ENCODE data around the gene PCGF3. TPM values are rescaled to one million over a fixed set of nuclear protein-coding genes. Genes with fewer than 3 reads are reported as not detected.
"Not testable (repeated sequence)": the region's sequence is repeated elsewhere in the genome, so short reads cannot be mapped to it uniquely, and the experiment has no call there.

Gene PCGF3
- total RNA-seq, 5 donors from 2014 or later (not counting 1 experiment from before 2014, with no cell fraction given): 47.0 to 76.9 (median 51.1) TPM

- Histone ChIP-seq H3K36me3 (ENCODE audit: control insufficient read depth in 2 of 2, extremely low read depth in 1 of 2, insufficient read depth in 1 of 2, low read length in 1 of 2) (peaks cover 0 to 2% of the 10 kb centered on the region in 2 donors), H3K27ac (ENCODE audit: low read length) (no peak overlapping the region), H3K9me3 (no peaks in the 10 kb centered on the region), H3K27me3 (replicated peaks in 1 of 2; ENCODE audit: control insufficient read depth in 2 of 2, extremely low read depth in 1 of 2, insufficient read depth in 2 of 2, low read length in 1 of 2) (peaks cover 0 to 2% of the 10 kb centered on the region in 2 experiments), H3K4me3 (ENCODE audit: control insufficient read depth in 1 of 2, extremely low read depth in 1 of 2, low read length in 1 of 2) (no peak overlapping the region), H3K4me1 (ENCODE audit: control insufficient read depth in 1 of 2, extremely low read depth in 1 of 2, insufficient read depth in 2 of 2, low read length in 2 of 2) (peaks cover 3 to 40% of the 10 kb centered on the region in 2 experiments)
- POLR2A ChIA-PET: interaction anchor here in 1 of 2 donors (0.7 kb wide), 1 partner anchor 19 kb away, joined by 5 read pairs; no protein-coding TSS in a partner anchor
- DNase-seq (no peak), ATAC-seq (replicated peaks in 1 of 4) (no peak)
- Mint-ChIP-seq H3K4me1 (peaks cover 2 to 23% (median 17%) of the 10 kb centered on the region in 3 donors), H3K9me3 (no peaks in the 10 kb centered on the region), H3K4me3 (no peak overlapping the region), H3K27me3 (no peaks in the 10 kb centered on the region), H3K27ac (no peak overlapping the region), H3K36me3 (no peaks in the 10 kb centered on the region)
- CTCF ChIA-PET: no interaction called here
- WGBS (ENCODE audit: insufficient coverage): 100% methylated on average over 5 of the region's 10 CpGs
Measured at GRCh38 chr4:703336-704197, 2.1 kb upstream of the PCGF3 start.

GRCh38 chr4:704198-704891 is 1.3 kb upstream of the PCGF3 start:
- no peak for ATAC-seq (replicated peaks in 1 of 4)
- peak overlapping the region in 1 of 3 donors; percentile 80 for H3K4me3 Mint-ChIP-seq
- Histone ChIP-seq H3K27me3 (replicated peaks in 1 of 2; ENCODE audit: control insufficient read depth in 2 of 2, extremely low read depth in 1 of 2, insufficient read depth in 2 of 2, low read length in 1 of 2) (peaks cover 0 to 2% of the 10 kb centered on the region in 2 experiments), H3K4me3 (ENCODE audit: control insufficient read depth in 1 of 2, extremely low read depth in 1 of 2, low read length in 1 of 2) (no peak overlapping the region), H3K27ac (ENCODE audit: low read length) (no peak overlapping the region), H3K9me3 (no peaks in the 10 kb centered on the region), H3K4me1 (ENCODE audit: control insufficient read depth in 1 of 2, extremely low read depth in 1 of 2, insufficient read depth in 2 of 2, low read length in 2 of 2) (peaks cover 3 to 40% of the 10 kb centered on the region in 2 experiments), H3K36me3 (ENCODE audit: control insufficient read depth in 2 of 2, extremely low read depth in 1 of 2, insufficient read depth in 1 of 2, low read length in 1 of 2) (peaks cover 0 to 2% of the 10 kb centered on the region in 2 donors)
- no peaks in the 10 kb centered on the region for H3K9me3 Mint-ChIP-seq
- no peak overlapping the region for H3K27ac Mint-ChIP-seq
- DNase-seq: no peak
- peaks cover 10 to 26% (median 21%) of the 10 kb centered on the region in 3 donors for H3K4me1 Mint-ChIP-seq
- H3K36me3 Mint-ChIP-seq: peaks cover 3% of the 10 kb centered on the region
- 96% methylated on average over 41 of the region's 46 CpGs for WGBS (ENCODE audit: insufficient coverage)
- POLR2A ChIA-PET: no interaction called here
- H3K27me3 Mint-ChIP-seq: no peaks in the 10 kb centered on the region
- CTCF ChIA-PET: no interaction called here

- peak overlapping the region in 1 of 2 donors; percentile 67 for H3K4me3 ChIP-seq (ENCODE audit: control insufficient read depth in 1 of 2, extremely low read depth in 1 of 2, low read length in 1 of 2)
- H3K9me3 Mint-ChIP-seq: no peaks in the 10 kb centered on the region
- peaks cover 0 to 2% of the 10 kb centered on the region in 2 experiments for H3K27me3 ChIP-seq (replicated peaks in 1 of 2; ENCODE audit: control insufficient read depth in 2 of 2, extremely low read depth in 1 of 2, insufficient read depth in 2 of 2, low read length in 1 of 2)
- H3K36me3 ChIP-seq (ENCODE audit: control insufficient read depth in 2 of 2, extremely low read depth in 1 of 2, insufficient read depth in 1 of 2, low read length in 1 of 2): peaks cover 0 to 2% of the 10 kb centered on the region in 2 donors
- no peak for DNase-seq
- H3K9me3 ChIP-seq: no peaks in the 10 kb centered on the region
- H3K4me1 Mint-ChIP-seq: peaks cover 16 to 28% (median 24%) of the 10 kb centered on the region in 3 donors
- no peak overlapping the region for H3K27ac Mint-ChIP-seq
- H3K4me1 ChIP-seq (ENCODE audit: control insufficient read depth in 1 of 2, extremely low read depth in 1 of 2, insufficient read depth in 2 of 2, low read length in 2 of 2): peaks cover 3 to 35% of the 10 kb centered on the region in 2 experiments
- ATAC-seq (replicated peaks in 1 of 4): no peak
- WGBS (ENCODE audit: insufficient coverage): 95% methylated on average over 1 of the region's 1 CpG
- POLR2A ChIA-PET: no interaction called here
- H3K27me3 Mint-ChIP-seq: no peaks in the 10 kb centered on the region
- H3K27ac ChIP-seq (ENCODE audit: low read length): peak overlapping the region; percentile 46
- peaks cover 3% of the 10 kb centered on the region for H3K36me3 Mint-ChIP-seq
- H3K4me3 Mint-ChIP-seq: peak overlapping the region; percentile 76 to 80 (median 77)
- CTCF ChIA-PET: interaction anchor here in 1 of 2 donors (0.6 kb wide), 1 partner anchor 21 kb away, joined by 3 read pairs; no protein-coding TSS in a partner anchor
Measured at GRCh38 chr4:704971-705277, 708 bp upstream of the PCGF3 start.

- Histone ChIP-seq H3K4me3 (ENCODE audit: control insufficient read depth in 1 of 2, extremely low read depth in 1 of 2, low read length in 1 of 2) (peak overlapping the region; percentile 67 to 74), H3K4me1 (ENCODE audit: control insufficient read depth in 1 of 2, extremely low read depth in 1 of 2, insufficient read depth in 2 of 2, low read length in 2 of 2) (peaks cover 3 to 34% of the 10 kb centered on the region in 2 experiments), H3K27ac (ENCODE audit: low read length) (peak overlapping the region; percentile 76)
- H3K27ac Mint-ChIP-seq; H3K36me3 Mint-ChIP-seq; H3K9me3 Mint-ChIP-seq; POLR2A ChIA-PET; H3K27me3 ChIP-seq (replicated peaks in 1 of 2; ENCODE audit: control insufficient read depth in 2 of 2, extremely low read depth in 1 of 2, insufficient read depth in 2 of 2, low read length in 1 of 2); H3K36me3 ChIP-seq (ENCODE audit: control insufficient read depth in 2 of 2, extremely low read depth in 1 of 2, insufficient read depth in 1 of 2, low read length in 1 of 2); H3K27me3 Mint-ChIP-seq; DNase-seq; ATAC-seq (replicated peaks in 1 of 4); CTCF ChIA-PET; H3K9me3 ChIP-seq: not testable (repeated sequence)
- WGBS (ENCODE audit: insufficient coverage): 4% methylated on average over 19 of the region's 21 CpGs
- H3K4me3 Mint-ChIP-seq: peak overlapping the region in 1 of 3 donors; percentile 80
- H3K4me1 Mint-ChIP-seq: peaks cover 20 to 30% (median 28%) of the 10 kb centered on the region in 3 donors
Measured at GRCh38 chr4:706083-706633, 526 bp downstream of the PCGF3 start.

GRCh38 chr4:706834-707598 is 1.4 kb downstream of the PCGF3 start:
- Histone ChIP-seq H3K4me1 (ENCODE audit: control insufficient read depth in 1 of 2, extremely low read depth in 1 of 2, insufficient read depth in 2 of 2, low read length in 2 of 2) (peaks cover 3 to 34% of the 10 kb centered on the region in 2 experiments), H3K27ac (ENCODE audit: low read length) (no peak overlapping the region), H3K9me3 (no peaks in the 10 kb centered on the region), H3K36me3 (ENCODE audit: control insufficient read depth in 2 of 2, extremely low read depth in 1 of 2, insufficient read depth in 1 of 2, low read length in 1 of 2) (peaks cover 0 to 2% of the 10 kb centered on the region in 2 donors), H3K4me3 (ENCODE audit: control insufficient read depth in 1 of 2, extremely low read depth in 1 of 2, low read length in 1 of 2) (no peak overlapping the region), H3K27me3 (replicated peaks in 1 of 2; ENCODE audit: control insufficient read depth in 2 of 2, extremely low read depth in 1 of 2, insufficient read depth in 2 of 2, low read length in 1 of 2) (peaks cover 0 to 2% of the 10 kb centered on the region in 2 experiments)
- POLR2A ChIA-PET: no interaction called here
- H3K27ac Mint-ChIP-seq: no peak overlapping the region
- DNase-seq (no peak), ATAC-seq (replicated peaks in 1 of 4) (no peak)
- no peaks in the 10 kb centered on the region for H3K27me3 Mint-ChIP-seq
- H3K4me1 Mint-ChIP-seq: peaks cover 20 to 30% (median 28%) of the 10 kb centered on the region in 3 donors
- WGBS (ENCODE audit: insufficient coverage): 87% methylated on average over 21 of the region's 21 CpGs
- CTCF ChIA-PET: no interaction called here
- no peaks in the 10 kb centered on the region for H3K9me3 Mint-ChIP-seq
- peaks cover 3% of the 10 kb centered on the region for H3K36me3 Mint-ChIP-seq
- H3K4me3 Mint-ChIP-seq: no peak overlapping the region

Data from T-cell (primary cell).